Neuronal stem cell (in vitro differentiated cells): Measurements from ENCODE around the gene TSEN15.
"Not testable (repeated sequence)": the region's sequence is repeated elsewhere in the genome, so short reads cannot be mapped to it uniquely, and the experiment has no call there.

Experiments used
- DNase-seq: peaks from one replicate; pipeline ENCODE4 v3.0.0-alpha.2; 2013; ENCODE audit warnings: low spot score
- H2AFZ ChIP-seq: one replicate; pipeline ENCODE4 v1.6.1; 2013; ENCODE audit warnings: mild to moderate bottlenecking, low read length, inconsistent platforms
- H2AK5ac ChIP-seq: 2 replicates; pipeline ENCODE4 v1.6.1; 2013; ENCODE audit warnings: low read depth, mild to moderate bottlenecking, inconsistent platforms, low read length, moderate library complexity, mixed read lengths
- H2BK120ac ChIP-seq: 2 replicates; pipeline ENCODE4 v1.6.1; 2013; ENCODE audit warnings: low read depth, mild to moderate bottlenecking, inconsistent platforms, low read length, moderate library complexity, mixed read lengths
- H2BK12ac ChIP-seq: one replicate; pipeline ENCODE4 v1.6.1; 2013; ENCODE audit warnings: low read length, inconsistent platforms
- H2BK15ac ChIP-seq: 2 replicates; pipeline ENCODE4 v1.6.1; 2013; ENCODE audit warnings: mild to moderate bottlenecking, low read length, inconsistent platforms, mixed read lengths
- H2BK5ac ChIP-seq: one replicate; pipeline ENCODE4 v1.6.1; 2013; ENCODE audit warnings: inconsistent platforms, mild to moderate bottlenecking, low read length, moderate library complexity
- H3K14ac ChIP-seq: one replicate; pipeline ENCODE4 v1.6.1; 2013; ENCODE audit warnings: low read length, inconsistent platforms
- H3K18ac ChIP-seq: 2 replicates; pipeline ENCODE4 v1.6.1; 2013; ENCODE audit warnings: low read length, inconsistent platforms
- H3K23ac ChIP-seq: 2 replicates; pipeline ENCODE4 v1.6.1; 2013; ENCODE audit warnings: low read depth, mild to moderate bottlenecking, mixed read lengths, low read length, inconsistent platforms; ENCODE audit not compliant: poor library complexity
- H3K27ac ChIP-seq: replicated peaks from 3 replicates; pipeline ENCODE4 v1.5.1; 2013; ENCODE audit warnings: low read length, inconsistent platforms
- H3K27me3 ChIP-seq, 3 experiments: 2 replicates each; pipeline ENCODE4 v1.6.1; 2013; ENCODE audit warnings: low read length in 3 of 3, mild to moderate bottlenecking in 2 of 3, inconsistent platforms in 1 of 3, low read depth in 1 of 3, mixed read lengths in 1 of 3, moderate library complexity in 1 of 3; ENCODE audit not compliant: control insufficient read depth in 3 of 3, insufficient read depth in 3 of 3
- H3K36me3 ChIP-seq, 2 donors: replicated peaks in 1 of 2; 2 replicates each; pipeline ENCODE4 v1.6.1; 2013; ENCODE audit warnings: low read length in 2 of 2; ENCODE audit not compliant: control insufficient read depth in 2 of 2, insufficient read depth in 2 of 2
- H3K4ac ChIP-seq: 2 replicates; pipeline ENCODE4 v1.6.1; 2013; ENCODE audit warnings: inconsistent platforms, mild to moderate bottlenecking, low read length, moderate library complexity
- H3K4me1 ChIP-seq, 2 donors: 1 replicate in 1 of 2; 2 replicates in 1 of 2; pipeline ENCODE4 v1.6.1; 2013; ENCODE audit warnings: low read length in 2 of 2, low read depth in 1 of 2; ENCODE audit not compliant: control insufficient read depth in 2 of 2, insufficient read depth in 1 of 2
- H3K4me2 ChIP-seq: one replicate; pipeline ENCODE4 v1.6.1; 2013; ENCODE audit warnings: mild to moderate bottlenecking, low read length, inconsistent platforms; ENCODE audit not compliant: insufficient read depth, poor library complexity, severe bottlenecking
- H3K4me3 ChIP-seq, 2 donors: 2 replicates each; pipeline ENCODE4 v1.5.1; 2013; ENCODE audit warnings: low read length in 2 of 2, mild to moderate bottlenecking in 2 of 2, inconsistent platforms in 1 of 2, moderate library complexity in 1 of 2
- H3K79me1 ChIP-seq: one replicate; pipeline ENCODE4 v1.6.1; 2013; ENCODE audit warnings: low read depth, mild to moderate bottlenecking, inconsistent platforms, low read length, moderate library complexity
- H3K9ac ChIP-seq: one replicate; pipeline ENCODE4 v1.6.1; 2013; ENCODE audit warnings: mild to moderate bottlenecking, low read depth, low read length, inconsistent platforms; ENCODE audit not compliant: poor library complexity
- H3K9me3 ChIP-seq, 2 donors: replicated peaks in 1 of 2; 2 replicates each; pipeline versions ENCODE3 to v1.6.1; 2013; ENCODE audit warnings: low read length in 2 of 2, mild to moderate bottlenecking in 2 of 2, inconsistent platforms in 1 of 2, low read depth in 1 of 2, mixed read lengths in 1 of 2, moderate library complexity in 1 of 2; ENCODE audit not compliant: control insufficient read depth in 2 of 2, insufficient read depth in 1 of 2
- H4K8ac ChIP-seq: one replicate; pipeline ENCODE4 v1.6.1; 2013; ENCODE audit warnings: low read depth, mild to moderate bottlenecking, inconsistent platforms, low read length, moderate library complexity
- H4K91ac ChIP-seq: one replicate; pipeline ENCODE4 v1.6.1; 2013; ENCODE audit warnings: low read length, low read depth, mild to moderate bottlenecking, inconsistent platforms; ENCODE audit not compliant: poor library complexity
- WGBS, 2 donors: extraction: QIAGEN DNeasy Blood & Tissue Kit; methylation state at CpG; one replicate each; pipeline ENCODE4 v1.1.7; 2013; ENCODE audit warnings: missing lambda C conversion rate in 2 of 2, mixed read lengths in 1 of 2; ENCODE audit not compliant: insufficient read length in 2 of 2, insufficient replicate concordance in 1 of 2; ENCODE audit errors: extremely low coverage in 2 of 2; 5-methylcytosine and 5-hydroxymethylcytosine counted together

The TSEN15 gene

GRCh38 chr1:184043315-184043714, 8.2 kb upstream of the TSEN15 start:
- not testable (repeated sequence) for H3K27me3 ChIP-seq, H3K4me2 ChIP-seq, H3K18ac ChIP-seq, H3K9me3 ChIP-seq, H3K36me3 ChIP-seq, H4K8ac ChIP-seq, H3K27ac ChIP-seq, H3K4me1 ChIP-seq, H3K4ac ChIP-seq, H2BK12ac ChIP-seq, H3K14ac ChIP-seq, H3K9ac ChIP-seq, H2AFZ ChIP-seq, H2BK15ac ChIP-seq, DNase-seq, H3K79me1 ChIP-seq, H4K91ac ChIP-seq, H3K4me3 ChIP-seq, H2BK120ac ChIP-seq, H3K23ac ChIP-seq, H2AK5ac ChIP-seq, H2BK5ac ChIP-seq
- WGBS, 2 donors, result no CpG with 5 or more reads among the region's 2 CpGs

GRCh38 chr1:184044603-184045376, 6.7 kb upstream of the TSEN15 start:
- no peak overlapping the region for H2BK12ac ChIP-seq
- H2BK5ac ChIP-seq, result no peak overlapping the region

GRCh38 chr1:184047541-184047940, 4.0 kb upstream of the TSEN15 start:
- H4K91ac ChIP-seq, H2BK120ac ChIP-seq, H2BK12ac ChIP-seq, H3K36me3 ChIP-seq, H3K27me3 ChIP-seq, H3K23ac ChIP-seq, H2AFZ ChIP-seq, H3K79me1 ChIP-seq, H2BK15ac ChIP-seq, H3K9ac ChIP-seq, H3K18ac ChIP-seq, DNase-seq, H3K4ac ChIP-seq, H3K4me3 ChIP-seq, H3K4me1 ChIP-seq, H3K4me2 ChIP-seq, H3K27ac ChIP-seq, H2BK5ac ChIP-seq, H3K14ac ChIP-seq, H2AK5ac ChIP-seq, H4K8ac ChIP-seq, H3K9me3 ChIP-seq: not testable (repeated sequence)
- no CpG with 5 or more reads among the region's 5 CpGs for WGBS, 2 donors

More at GRCh38 chr1:184044603-184045376, 6.7 kb upstream of the TSEN15 start:
- no peak overlapping the region for H3K9ac ChIP-seq
- no peaks in the 10 kb centered on the region for H3K36me3 ChIP-seq
- no peak overlapping the region for H2BK120ac ChIP-seq
- H3K4ac ChIP-seq, result no peak overlapping the region
- H3K18ac ChIP-seq, result no peak overlapping the region
- no peak overlapping the region for H2AK5ac ChIP-seq
- H3K9me3 ChIP-seq, result peaks cover 0 to 4% of the 10 kb centered on the region in 2 donors
- H3K14ac ChIP-seq, result no peak overlapping the region
- no peak overlapping the region for H3K23ac ChIP-seq
- H3K4me2 ChIP-seq, result no peak overlapping the region
- no peak overlapping the region for H2BK15ac ChIP-seq
- DNase-seq, result no peak
- no CpG with 5 or more reads among the region's 3 CpGs for WGBS, 2 donors
- H3K4me3 ChIP-seq, result no peak overlapping the region
- H3K27ac ChIP-seq, result no peak overlapping the region
- H4K91ac ChIP-seq, result no peak overlapping the region
- H3K79me1 ChIP-seq, result no peaks in the 10 kb centered on the region
- no peak overlapping the region for H4K8ac ChIP-seq
- no peaks in the 10 kb centered on the region for H3K27me3 ChIP-seq
- H3K4me1 ChIP-seq, result no peaks in the 10 kb centered on the region
- no peak overlapping the region for H2AFZ ChIP-seq

- Histone ChIP-seq H3K4me3 (no peak overlapping the region), H3K27ac (no peak overlapping the region), H3K18ac (no peak overlapping the region), H2BK15ac (no peak overlapping the region), H3K9ac (no peak overlapping the region), H3K9me3 (peaks cover 0 to 4% of the 10 kb centered on the region in 2 donors), H3K4ac (no peak overlapping the region), H3K4me2 (no peak overlapping the region), H2BK12ac (no peak overlapping the region), H3K27me3 (no peaks in the 10 kb centered on the region), H3K36me3 (peaks cover 0 to under 1% of the 10 kb centered on the region in 2 donors), H3K14ac (no peak overlapping the region), H2BK120ac (no peak overlapping the region), H4K91ac (no peak overlapping the region), H2BK5ac (no peak overlapping the region), H2AFZ (no peak overlapping the region), H3K79me1 (no peaks in the 10 kb centered on the region), H4K8ac (no peak overlapping the region), H2AK5ac (no peak overlapping the region), H3K4me1 (peaks cover 2 to 6% of the 10 kb centered on the region in 2 donors), H3K23ac (no peak overlapping the region)
- no CpG with 5 or more reads among the region's 4 CpGs for WGBS, 2 donors
- no peak for DNase-seq
Measured at GRCh38 chr1:184048561-184049240, 2.8 kb upstream of the TSEN15 start.
